HUES48 (cell line): Measurements from ENCODE around the gene CYSLTR2.

ENCODE experiments used
- H3K27ac ChIP-seq: one replicate; pipeline ENCODE4 v1.7.0; 2013; ENCODE audit warnings: low read depth, low read length, inconsistent platforms
- H3K27me3 ChIP-seq: 2 replicates; pipeline ENCODE4 v1.6.1; 2013; ENCODE audit warnings: mild to moderate bottlenecking, low read length; ENCODE audit not compliant: control insufficient read depth, insufficient read depth
- H3K36me3 ChIP-seq: 2 replicates; pipeline ENCODE4 v1.6.1; 2013; ENCODE audit warnings: low read length; ENCODE audit not compliant: control insufficient read depth, insufficient read depth
- H3K4me1 ChIP-seq: 2 replicates; pipeline ENCODE4 v1.6.1; 2013; ENCODE audit warnings: mild to moderate bottlenecking, low read length; ENCODE audit not compliant: control insufficient read depth, insufficient read depth
- H3K4me3 ChIP-seq: 2 replicates; pipeline ENCODE4 v1.5.1; 2013; ENCODE audit warnings: mild to moderate bottlenecking, low read depth, low read length
- H3K9ac ChIP-seq: 2 replicates; pipeline ENCODE4 v1.6.1; 2013; ENCODE audit warnings: mild to moderate bottlenecking, low read depth, low read length, moderate library complexity
- H3K9me3 ChIP-seq: 2 replicates; pipeline ENCODE4 v1.6.1; 2013; ENCODE audit warnings: low read length; ENCODE audit not compliant: control insufficient read depth, insufficient read depth

CYSLTR2 gene

DNA sequence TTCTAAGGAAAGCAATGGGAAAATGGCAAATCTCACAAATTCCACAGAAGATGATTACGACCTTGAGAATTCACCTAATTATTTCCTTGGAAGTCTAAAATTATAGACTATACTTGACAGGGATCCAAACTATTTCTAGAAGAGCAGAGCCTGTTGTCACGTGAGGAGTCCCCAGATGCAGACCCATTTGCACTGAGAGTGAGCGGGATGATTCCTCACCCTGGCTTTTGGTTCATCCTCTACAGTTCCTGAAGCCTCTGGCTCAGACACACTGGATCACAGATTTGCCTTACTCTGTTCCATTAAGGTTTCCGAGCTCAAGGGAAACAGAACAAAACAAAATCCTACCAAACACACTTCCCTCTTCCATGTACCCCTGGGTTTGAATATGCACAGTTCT, 23.0 kb upstream of the CYSLTR2 start:
- Histone ChIP-seq H3K36me3 (no peaks in the 10 kb centered on the region), H3K9ac (no peak overlapping the region), H3K27ac (no peak overlapping the region), H3K4me3 (no peak overlapping the region), H3K9me3 (peaks cover 9% of the 10 kb centered on the region; the same call in 1 of the 2 replicates), H3K27me3 (no peaks in the 10 kb centered on the region), H3K4me1 (no peaks in the 10 kb centered on the region)

DNA sequence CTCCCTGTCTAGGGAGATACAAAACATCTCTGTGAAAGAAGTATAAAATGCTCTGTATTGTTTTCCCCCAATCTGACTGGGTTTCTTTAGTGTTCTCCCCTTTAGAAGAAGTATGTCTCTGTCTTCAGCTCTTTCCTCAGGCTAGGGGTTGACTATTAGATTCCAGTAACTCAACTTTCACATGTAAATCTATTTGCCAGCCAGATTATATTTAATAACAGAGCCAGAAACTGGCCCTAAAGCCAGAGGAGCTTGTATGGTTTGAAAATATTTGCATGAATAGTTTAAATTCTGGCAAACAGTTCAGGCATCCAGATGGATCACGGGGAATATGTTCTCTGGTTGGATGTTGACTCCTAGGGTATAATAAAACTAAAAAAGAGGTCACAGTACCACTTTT, 22.3 kb upstream of the CYSLTR2 start:
- Histone ChIP-seq H3K4me3 (no peak overlapping the region), H3K9ac (no peak overlapping the region), H3K27ac (no peak overlapping the region), H3K9me3 (peaks cover 9% of the 10 kb centered on the region; the same call in 1 of the 2 replicates), H3K36me3 (no peaks in the 10 kb centered on the region), H3K27me3 (no peaks in the 10 kb centered on the region), H3K4me1 (no peaks in the 10 kb centered on the region)

DNA sequence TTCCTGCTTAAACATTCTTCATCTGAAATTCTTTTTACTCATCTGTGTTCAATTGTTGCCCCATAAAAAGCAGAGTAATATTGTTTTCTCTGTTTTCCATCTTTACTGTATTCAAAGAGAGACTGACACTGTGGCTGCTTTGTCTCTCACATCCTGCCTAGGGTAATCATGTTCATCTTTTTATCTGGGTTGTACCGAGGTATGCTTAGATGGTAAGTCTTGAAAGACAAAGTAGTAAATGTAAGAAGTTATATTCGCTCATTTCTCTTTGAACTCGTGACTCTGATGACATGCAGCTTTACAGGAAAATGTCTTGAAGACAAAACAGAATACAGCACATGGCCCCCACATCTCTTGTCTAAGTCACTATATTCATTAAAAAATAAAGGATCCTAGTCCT, 20.0 kb upstream of the CYSLTR2 start:
- peaks cover 9% of the 10 kb centered on the region for H3K9me3 ChIP-seq
- no peaks in the 10 kb centered on the region for H3K36me3 ChIP-seq
- H3K27me3 ChIP-seq: no peaks in the 10 kb centered on the region
- H3K4me1 ChIP-seq: no peaks in the 10 kb centered on the region
- H3K9ac ChIP-seq: no peak overlapping the region
- H3K4me3 ChIP-seq: no peak overlapping the region
- no peak overlapping the region for H3K27ac ChIP-seq

GRCh38 chr13:48634636-48635035, 19.1 kb upstream of the CYSLTR2 start:
- Histone ChIP-seq H3K9ac (no peak overlapping the region), H3K27ac (no peak overlapping the region), H3K9me3 (peaks cover 9% of the 10 kb centered on the region), H3K36me3 (no peaks in the 10 kb centered on the region), H3K4me1 (no peaks in the 10 kb centered on the region), H3K4me3 (no peak overlapping the region), H3K27me3 (no peaks in the 10 kb centered on the region)

DNA sequence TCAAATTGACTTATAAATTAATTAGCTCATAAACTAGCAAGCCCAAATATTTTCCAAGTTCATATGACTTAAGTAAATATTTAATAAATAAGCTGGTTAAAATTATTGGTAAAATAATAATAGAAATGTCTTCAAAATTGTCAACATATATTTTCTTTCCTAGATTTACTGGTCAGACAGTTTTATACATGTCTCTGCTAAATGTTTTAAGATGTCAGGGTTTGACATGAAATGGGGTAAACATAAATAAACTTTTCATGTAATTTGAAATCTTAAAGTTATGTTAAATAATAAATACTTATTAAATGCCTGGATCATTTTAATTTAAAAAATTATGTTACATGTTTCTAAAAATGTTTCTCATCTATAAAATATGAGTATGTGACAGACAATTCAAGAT, 18.3 kb upstream of the CYSLTR2 start:
- Histone ChIP-seq H3K9ac (no peak overlapping the region), H3K27ac (no peak overlapping the region), H3K4me3 (no peak overlapping the region), H3K9me3 (peaks cover 9% of the 10 kb centered on the region), H3K27me3 (no peaks in the 10 kb centered on the region), H3K36me3 (no peaks in the 10 kb centered on the region), H3K4me1 (no peaks in the 10 kb centered on the region)

- Histone ChIP-seq H3K36me3 (no peaks in the 10 kb centered on the region), H3K4me3 (no peak overlapping the region), H3K9ac (no peak overlapping the region), H3K27ac (no peak overlapping the region), H3K4me1 (no peaks in the 10 kb centered on the region), H3K27me3 (no peaks in the 10 kb centered on the region), H3K9me3 (peaks cover 9% of the 10 kb centered on the region)
These were observed 17.2 kb upstream of the CYSLTR2 start for GRCh38 chr13:48636550-48636949.

- H3K27me3 ChIP-seq: no peaks in the 10 kb centered on the region
- H3K9ac ChIP-seq: no peak overlapping the region
- peaks cover 9% of the 10 kb centered on the region for H3K9me3 ChIP-seq
- H3K4me1 ChIP-seq: no peaks in the 10 kb centered on the region
- no peak overlapping the region for H3K27ac ChIP-seq
- no peaks in the 10 kb centered on the region for H3K36me3 ChIP-seq
- no peak overlapping the region for H3K4me3 ChIP-seq
These were observed 16.1 kb upstream of the CYSLTR2 start for GRCh38 chr13:48637601-48638000.

- H3K36me3 ChIP-seq: no peaks in the 10 kb centered on the region
- H3K9me3 ChIP-seq: no peaks in the 10 kb centered on the region; the same call in 1 of the 2 replicates
- no peak overlapping the region for H3K4me3 ChIP-seq
- no peak overlapping the region for H3K27ac ChIP-seq
- no peak overlapping the region for H3K9ac ChIP-seq
- no peaks in the 10 kb centered on the region for H3K27me3 ChIP-seq
- no peaks in the 10 kb centered on the region for H3K4me1 ChIP-seq
These were observed 13.0 kb upstream of the CYSLTR2 start for GRCh38 chr13:48640767-48641166.

- H3K4me1 ChIP-seq: no peaks in the 10 kb centered on the region
- H3K27ac ChIP-seq: no peak overlapping the region
- H3K4me3 ChIP-seq: no peak overlapping the region
- no peaks in the 10 kb centered on the region for H3K27me3 ChIP-seq
- no peaks in the 10 kb centered on the region for H3K36me3 ChIP-seq
- no peaks in the 10 kb centered on the region; the same call in 1 of the 2 replicates for H3K9me3 ChIP-seq
- no peak overlapping the region for H3K9ac ChIP-seq
These were observed 12.3 kb upstream of the CYSLTR2 start for GRCh38 chr13:48641404-48641803.

DNA sequence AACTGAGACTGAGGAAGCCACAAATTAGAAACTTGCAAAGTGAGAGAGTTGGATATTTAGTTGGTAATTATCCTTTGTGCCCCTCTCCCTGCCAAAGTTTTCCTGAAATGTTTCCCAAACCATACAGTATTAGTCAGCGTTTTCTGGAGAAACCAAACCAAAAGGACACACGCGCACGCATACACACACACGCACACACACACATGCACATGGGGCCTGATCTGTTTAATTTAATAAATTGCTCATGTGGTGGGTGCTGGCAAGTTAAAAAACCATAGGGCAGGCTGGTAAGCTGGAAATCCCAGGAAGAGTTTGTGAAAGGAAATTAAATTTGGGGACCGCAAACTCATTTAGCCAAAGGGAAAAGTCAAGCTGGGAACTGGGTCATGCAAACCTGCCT, 11.7 kb upstream of the CYSLTR2 start:
- Histone ChIP-seq H3K27me3 (no peaks in the 10 kb centered on the region), H3K9ac (no peak overlapping the region), H3K9me3 (no peaks in the 10 kb centered on the region; the same call in 1 of the 2 replicates), H3K4me1 (no peaks in the 10 kb centered on the region), H3K27ac (no peak overlapping the region), H3K4me3 (no peak overlapping the region), H3K36me3 (no peaks in the 10 kb centered on the region)

GRCh38 chr13:48643159-48643558, 10.6 kb upstream of the CYSLTR2 start:
- Histone ChIP-seq H3K27ac (no peak overlapping the region), H3K9ac (no peak overlapping the region), H3K27me3 (no peaks in the 10 kb centered on the region), H3K36me3 (no peaks in the 10 kb centered on the region), H3K4me3 (no peak overlapping the region), H3K4me1 (no peaks in the 10 kb centered on the region), H3K9me3 (no peaks in the 10 kb centered on the region; the same call in 1 of the 2 replicates)

DNA sequence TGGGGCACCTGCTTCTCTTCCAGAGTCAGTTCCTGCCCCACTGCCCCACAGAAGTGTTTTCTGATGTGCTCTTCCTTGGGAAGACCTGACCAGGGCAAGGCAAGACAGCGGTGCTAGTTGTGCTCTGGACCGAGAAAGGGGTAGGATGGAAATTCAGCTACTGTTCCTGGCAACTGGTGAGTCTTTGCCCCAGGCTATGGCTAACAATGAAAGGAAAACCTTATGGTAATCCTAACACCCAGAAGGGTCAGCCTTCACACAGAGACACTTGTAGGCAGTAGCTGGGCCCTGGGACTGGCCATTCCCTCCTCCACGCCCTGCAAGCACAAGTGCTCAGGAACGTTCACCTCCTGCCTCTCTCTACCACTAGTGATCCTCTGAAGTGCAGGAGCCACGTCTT, 9.6 kb upstream of the CYSLTR2 start:
- no peaks in the 10 kb centered on the region for H3K4me1 ChIP-seq
- no peak overlapping the region for H3K9ac ChIP-seq
- no peak overlapping the region for H3K4me3 ChIP-seq
- H3K27me3 ChIP-seq: no peaks in the 10 kb centered on the region
- no peak overlapping the region for H3K27ac ChIP-seq
- no peaks in the 10 kb centered on the region for H3K9me3 ChIP-seq
- H3K36me3 ChIP-seq: no peaks in the 10 kb centered on the region
